ENCODE measurements around the gene NRP1. TPM values are rescaled to one million over a fixed set of nuclear protein-coding genes. Genes with fewer than 3 reads are reported as not detected.

NRP1 gene
- total RNA-seq, 1 experiment from 2014 or later, result 0.71 TPM

DNA sequence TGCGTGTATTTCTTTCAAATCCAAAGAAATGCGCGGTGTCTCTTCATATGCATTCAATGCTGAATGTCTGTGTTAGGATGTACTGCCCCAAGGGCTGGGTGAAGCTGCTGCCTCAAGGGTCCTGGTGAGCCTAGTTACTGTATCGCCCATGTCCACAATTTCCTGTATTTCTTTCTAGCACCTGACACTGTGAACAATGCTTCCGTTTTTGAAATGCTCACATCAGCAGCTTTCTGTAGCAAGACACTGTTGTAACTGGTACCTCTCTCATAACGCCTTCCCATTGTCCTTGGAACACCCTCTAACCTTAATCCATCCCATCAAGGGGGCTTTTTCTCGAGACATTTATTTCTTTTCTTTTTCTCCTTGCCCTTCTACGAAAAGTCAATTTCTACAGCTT lies 25.1 kb downstream of the NRP1 start:
- H3K4me1 ChIP-seq (ENCODE audit: low read length), result no peaks in the 10 kb centered on the region
- H3K9me3 ChIP-seq (ENCODE audit: low read length), result no peaks in the 10 kb centered on the region
- no peak overlapping the region for H3K4me2 ChIP-seq (ENCODE audit: low read depth, low read length, poor library complexity, severe bottlenecking)
- H3K4me3 ChIP-seq (ENCODE audit: low read length), result no peak overlapping the region
- no peak overlapping the region for H3K27ac ChIP-seq (ENCODE audit: low read length)
- no peaks in the 10 kb centered on the region for H3K36me3 ChIP-seq (ENCODE audit: insufficient read depth, low read length)
- H3K79me2 ChIP-seq (ENCODE audit: low read length), result no peaks in the 10 kb centered on the region
- no peak for DNase-seq
- no peaks in the 10 kb centered on the region for H3K9me2 ChIP-seq (replicated peaks; ENCODE audit: insufficient read depth, low read length)
- H3K9ac ChIP-seq (ENCODE audit: low read length), result no peak overlapping the region
- no peak overlapping the region for H2AFZ ChIP-seq (ENCODE audit: low read length)
- no peaks in the 10 kb centered on the region for H4K20me1 ChIP-seq (ENCODE audit: insufficient read depth, low read depth, low read length)
- no peaks in the 10 kb centered on the region for H3K27me3 ChIP-seq (ENCODE audit: low read length)

DNA sequence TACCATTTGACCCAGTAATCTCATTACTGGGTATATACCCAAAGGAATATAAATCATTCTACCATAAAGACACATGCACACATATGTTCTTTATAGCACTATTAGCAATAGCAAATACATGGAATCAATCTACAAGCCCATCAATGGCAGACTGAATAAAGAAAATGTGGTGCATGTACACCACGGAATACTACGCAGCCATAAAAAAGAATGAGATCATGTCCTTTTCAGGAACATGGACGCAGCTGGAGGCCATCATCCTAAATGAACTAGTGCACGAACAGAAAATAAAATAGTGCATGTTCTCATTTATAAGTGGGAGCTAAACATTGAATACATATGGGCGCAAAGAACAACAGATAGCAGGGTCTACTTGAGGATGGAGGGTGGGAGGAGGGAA lies 26.6 kb downstream of the NRP1 start:
- Histone ChIP-seq H3K9me2 (replicated peaks; ENCODE audit: insufficient read depth, low read length) (no peaks in the 10 kb centered on the region), H3K27me3 (ENCODE audit: low read length) (no peaks in the 10 kb centered on the region), H3K36me3 (ENCODE audit: insufficient read depth, low read length) (no peaks in the 10 kb centered on the region), H3K4me1 (ENCODE audit: low read length) (no peaks in the 10 kb centered on the region), H3K27ac (ENCODE audit: low read length) (no peak overlapping the region), H3K4me3 (ENCODE audit: low read length) (no peak overlapping the region), H3K9ac (ENCODE audit: low read length) (no peak overlapping the region), H4K20me1 (ENCODE audit: insufficient read depth, low read depth, low read length) (no peaks in the 10 kb centered on the region), H3K9me3 (ENCODE audit: low read length) (no peaks in the 10 kb centered on the region), H3K79me2 (ENCODE audit: low read length) (no peaks in the 10 kb centered on the region), H2AFZ (ENCODE audit: low read length) (no peak overlapping the region), H3K4me2 (ENCODE audit: low read depth, low read length, poor library complexity, severe bottlenecking) (no peak overlapping the region)
- no peak for DNase-seq

DNA sequence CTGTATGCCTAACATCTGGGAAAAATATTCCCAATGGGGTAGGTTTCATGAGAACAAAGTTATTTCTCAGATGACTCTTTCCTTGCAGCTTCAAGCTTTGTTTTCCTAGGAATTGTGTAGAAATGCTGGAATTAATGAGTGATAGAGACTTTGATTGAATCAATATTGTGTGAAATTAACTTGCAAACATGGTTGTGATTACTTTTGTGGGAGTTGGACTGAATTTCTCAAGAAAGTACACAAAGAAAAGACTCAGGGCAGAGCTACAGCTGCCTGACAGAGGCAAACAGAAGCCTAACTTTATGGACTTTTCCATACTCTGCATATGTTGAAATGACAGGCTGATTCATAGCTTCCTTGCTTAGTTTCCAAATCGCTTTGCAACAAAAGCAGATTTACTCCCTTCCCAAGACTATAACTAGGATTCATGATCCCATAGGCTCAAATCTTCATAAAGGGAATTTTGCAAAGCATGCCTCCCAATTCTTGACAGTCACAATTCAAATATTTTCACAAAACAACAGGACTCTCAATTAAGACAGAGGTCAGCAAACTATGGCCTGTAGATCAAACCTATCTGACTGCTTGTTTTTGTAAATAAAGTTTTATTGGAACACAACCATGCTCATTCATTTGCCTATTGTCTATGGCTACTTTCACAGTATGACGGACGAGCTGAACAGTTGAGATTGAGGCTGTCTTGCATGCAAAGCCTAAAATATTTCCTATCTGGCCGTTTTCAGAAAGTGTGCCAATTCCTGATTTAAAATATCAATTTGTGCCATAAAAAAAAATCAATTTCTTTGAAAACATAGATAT lies 27.6 kb downstream of the NRP1 start:
- no peaks in the 10 kb centered on the region for H4K20me1 ChIP-seq (ENCODE audit: insufficient read depth, low read depth, low read length)
- H3K9me2 ChIP-seq (replicated peaks; ENCODE audit: insufficient read depth, low read length), result no peaks in the 10 kb centered on the region
- no peaks in the 10 kb centered on the region for H3K4me1 ChIP-seq (ENCODE audit: low read length)
- H3K36me3 ChIP-seq (ENCODE audit: insufficient read depth, low read length), result no peaks in the 10 kb centered on the region
- no peak overlapping the region for H3K4me3 ChIP-seq (ENCODE audit: low read length)
- no peaks in the 10 kb centered on the region for H3K79me2 ChIP-seq (ENCODE audit: low read length)
- H3K9me3 ChIP-seq (ENCODE audit: low read length), result no peaks in the 10 kb centered on the region
- H3K27me3 ChIP-seq (ENCODE audit: low read length), result no peaks in the 10 kb centered on the region
- no peak overlapping the region for H3K27ac ChIP-seq (ENCODE audit: low read length)
- no peak overlapping the region for H3K9ac ChIP-seq (ENCODE audit: low read length)
- no peak overlapping the region for H3K4me2 ChIP-seq (ENCODE audit: low read depth, low read length, poor library complexity, severe bottlenecking)
- H2AFZ ChIP-seq (ENCODE audit: low read length), result no peak overlapping the region
- no peak for DNase-seq

DNA sequence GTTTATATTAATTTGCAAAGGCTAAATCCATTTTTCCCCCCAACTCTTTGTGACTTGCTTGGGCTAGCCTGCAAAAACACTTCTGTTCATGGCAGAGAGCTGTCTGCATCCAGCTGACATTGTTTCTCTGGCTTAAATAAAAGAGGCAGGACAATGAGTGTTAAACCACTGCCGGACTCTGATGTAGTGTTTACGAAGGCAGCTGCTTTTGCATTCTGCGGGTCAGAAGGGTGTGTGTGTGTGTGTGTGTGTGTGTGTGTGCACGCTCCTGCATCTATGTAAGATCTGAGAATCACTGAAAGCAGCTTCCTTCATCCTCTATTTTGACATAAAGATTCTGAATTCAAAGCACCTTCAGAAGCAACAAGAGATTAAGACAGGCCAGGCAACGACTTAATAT lies 28.3 kb downstream of the NRP1 start:
- no peaks in the 10 kb centered on the region for H3K36me3 ChIP-seq (ENCODE audit: insufficient read depth, low read length)
- no peaks in the 10 kb centered on the region for H3K4me1 ChIP-seq (ENCODE audit: low read length)
- no peak overlapping the region for H3K27ac ChIP-seq (ENCODE audit: low read length)
- H4K20me1 ChIP-seq (ENCODE audit: insufficient read depth, low read depth, low read length), result no peaks in the 10 kb centered on the region
- no peak overlapping the region for H3K9ac ChIP-seq (ENCODE audit: low read length)
- no peaks in the 10 kb centered on the region for H3K9me3 ChIP-seq (ENCODE audit: low read length)
- DNase-seq, result no peak
- H2AFZ ChIP-seq (ENCODE audit: low read length), result no peak overlapping the region
- H3K4me2 ChIP-seq (ENCODE audit: low read depth, low read length, poor library complexity, severe bottlenecking), result no peak overlapping the region
- H3K79me2 ChIP-seq (ENCODE audit: low read length), result no peaks in the 10 kb centered on the region
- no peaks in the 10 kb centered on the region for H3K27me3 ChIP-seq (ENCODE audit: low read length)
- no peak overlapping the region for H3K4me3 ChIP-seq (ENCODE audit: low read length)
- no peaks in the 10 kb centered on the region for H3K9me2 ChIP-seq (replicated peaks; ENCODE audit: insufficient read depth, low read length)

DNA sequence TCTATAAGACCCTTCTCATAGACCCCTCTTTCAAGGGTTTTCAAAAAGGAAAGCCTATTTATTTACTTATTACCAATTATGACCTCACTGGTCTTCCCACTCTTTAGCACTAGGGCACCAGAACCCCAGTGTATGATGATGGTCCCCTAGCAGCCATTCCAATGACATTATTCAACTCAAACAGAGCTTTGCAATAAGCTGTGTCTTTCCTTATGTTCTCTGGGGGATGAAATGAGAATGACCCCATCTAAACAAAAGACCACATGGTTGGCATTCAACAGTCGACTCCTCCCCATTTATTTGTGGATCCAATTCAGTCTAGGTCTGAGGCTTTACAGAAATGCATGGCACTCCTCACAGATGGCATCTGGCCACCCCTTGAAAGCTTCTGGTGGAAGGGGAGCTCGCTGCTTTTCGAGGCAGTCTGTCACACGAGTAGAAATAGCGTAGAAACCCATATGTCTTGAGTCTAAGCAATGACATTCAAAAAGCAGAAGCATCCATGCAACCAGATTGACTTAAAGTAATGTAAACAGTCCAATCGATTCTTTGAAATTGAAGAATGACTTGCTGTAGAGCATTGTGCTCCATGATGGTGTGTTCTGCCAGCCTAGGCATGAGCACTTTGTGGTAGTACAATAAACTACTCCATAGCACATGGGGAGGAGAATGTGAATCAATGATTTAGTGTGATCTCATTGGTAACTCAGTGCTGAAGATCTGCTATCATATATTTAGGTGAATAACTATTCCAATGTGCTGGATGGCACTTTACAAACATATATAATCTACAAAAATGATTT lies 29.8 kb downstream of the NRP1 start:
- Histone ChIP-seq H3K9me2 (replicated peaks; ENCODE audit: insufficient read depth, low read length) (no peaks in the 10 kb centered on the region), H3K79me2 (ENCODE audit: low read length) (no peaks in the 10 kb centered on the region), H3K27ac (ENCODE audit: low read length) (no peak overlapping the region), H3K4me2 (ENCODE audit: low read depth, low read length, poor library complexity, severe bottlenecking) (no peak overlapping the region), H4K20me1 (ENCODE audit: insufficient read depth, low read depth, low read length) (no peaks in the 10 kb centered on the region), H2AFZ (ENCODE audit: low read length) (no peak overlapping the region), H3K36me3 (ENCODE audit: insufficient read depth, low read length) (no peaks in the 10 kb centered on the region), H3K9ac (ENCODE audit: low read length) (no peak overlapping the region), H3K4me3 (ENCODE audit: low read length) (no peak overlapping the region), H3K9me3 (ENCODE audit: low read length) (no peaks in the 10 kb centered on the region), H3K4me1 (ENCODE audit: low read length) (no peaks in the 10 kb centered on the region), H3K27me3 (ENCODE audit: low read length) (no peaks in the 10 kb centered on the region)
- no peak for DNase-seq

DNA sequence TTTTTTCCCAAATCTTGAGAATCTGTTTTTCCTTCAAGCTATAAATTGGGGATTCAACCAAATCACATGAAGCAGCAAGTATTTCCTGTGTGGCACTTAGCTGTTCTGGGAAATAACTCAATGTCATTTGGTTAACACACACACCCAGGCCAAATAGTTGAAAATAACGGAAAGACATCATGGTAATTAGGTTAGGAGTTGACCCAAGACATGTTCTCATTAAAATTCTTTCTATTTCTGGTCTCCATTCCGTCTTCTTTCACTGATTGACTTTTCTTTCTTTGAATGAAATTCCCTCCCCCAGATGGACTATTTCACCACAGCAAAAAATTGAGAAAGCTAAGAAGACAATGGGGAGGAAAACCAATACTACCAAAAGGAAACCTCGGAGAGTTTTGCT lies 30.5 kb downstream of the NRP1 start:
- Histone ChIP-seq H3K4me2 (ENCODE audit: low read depth, low read length, poor library complexity, severe bottlenecking) (no peak overlapping the region), H3K9ac (ENCODE audit: low read length) (no peak overlapping the region), H3K36me3 (ENCODE audit: insufficient read depth, low read length) (no peaks in the 10 kb centered on the region), H3K27me3 (ENCODE audit: low read length) (no peaks in the 10 kb centered on the region), H3K4me3 (ENCODE audit: low read length) (no peak overlapping the region), H2AFZ (ENCODE audit: low read length) (no peak overlapping the region), H4K20me1 (ENCODE audit: insufficient read depth, low read depth, low read length) (no peaks in the 10 kb centered on the region), H3K9me2 (replicated peaks; ENCODE audit: insufficient read depth, low read length) (no peaks in the 10 kb centered on the region), H3K4me1 (ENCODE audit: low read length) (no peaks in the 10 kb centered on the region), H3K79me2 (ENCODE audit: low read length) (no peaks in the 10 kb centered on the region), H3K9me3 (ENCODE audit: low read length) (no peaks in the 10 kb centered on the region), H3K27ac (ENCODE audit: low read length) (no peak overlapping the region)
- no peak for DNase-seq

DNA sequence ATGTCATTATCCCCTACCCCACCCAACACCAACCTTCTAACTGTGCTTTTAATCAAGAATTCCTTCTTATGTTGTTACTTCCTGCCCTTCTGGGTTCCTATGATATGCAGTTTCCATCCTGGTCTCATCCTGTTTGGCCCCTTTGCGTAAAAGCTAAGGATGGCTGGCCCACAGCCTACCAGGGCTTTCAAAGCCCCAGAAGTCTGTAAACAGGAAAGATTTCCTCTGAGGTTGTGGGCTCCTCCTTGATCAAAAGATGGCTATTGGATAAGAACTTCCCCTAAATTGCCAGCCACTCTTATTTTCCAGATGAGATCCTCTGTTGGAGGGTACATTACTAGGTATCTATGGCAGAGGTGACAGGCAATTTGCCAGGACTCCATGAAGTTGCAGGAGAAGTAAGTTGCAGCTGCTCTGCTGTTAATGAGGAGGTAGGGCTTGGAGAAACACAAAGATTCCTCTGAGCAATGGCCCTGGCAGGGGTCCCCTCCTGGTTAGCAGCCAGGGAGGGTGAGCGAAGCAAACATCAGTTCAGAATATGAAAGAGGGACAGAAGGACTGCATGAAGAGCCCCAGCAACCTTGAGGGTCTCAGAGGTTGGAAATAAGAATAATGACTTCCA lies 32.1 kb downstream of the NRP1 start:
- no peak overlapping the region for H3K27ac ChIP-seq (ENCODE audit: low read length)
- DNase-seq, result no peak

DNA sequence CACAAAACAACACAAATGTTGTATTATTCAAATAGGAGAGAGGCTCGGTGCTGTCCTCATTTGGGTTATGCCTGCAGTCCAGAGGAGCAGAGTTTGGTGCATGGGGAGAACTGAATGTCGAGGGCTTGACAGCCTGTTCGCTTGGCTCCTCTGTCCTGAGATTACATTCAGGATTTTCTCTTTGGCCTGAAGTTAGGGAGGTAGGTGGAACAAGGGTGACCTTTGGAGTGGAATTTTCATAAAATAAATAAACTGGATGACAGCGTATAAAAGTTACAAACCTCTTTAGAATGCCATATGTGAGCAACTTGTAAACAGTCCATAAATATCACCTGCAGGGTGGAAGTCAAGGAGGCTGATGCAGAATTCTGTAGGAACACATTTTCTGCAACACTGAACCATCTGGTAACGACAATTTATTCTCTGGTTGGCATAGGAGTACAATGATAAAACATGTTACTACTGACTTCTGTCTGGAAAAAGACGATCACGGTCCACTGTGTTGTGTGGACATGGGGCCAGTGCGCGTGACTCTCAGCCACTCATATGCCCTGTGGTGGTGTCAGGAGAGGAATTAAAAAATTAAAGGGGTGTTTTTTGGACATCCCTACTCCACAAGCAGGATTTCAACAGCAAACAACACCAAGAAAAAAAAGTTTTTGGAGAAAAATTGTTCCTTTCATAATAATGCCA lies 33.2 kb downstream of the NRP1 start:
- no peak overlapping the region for H3K4me3 ChIP-seq (ENCODE audit: low read length)
- no peaks in the 10 kb centered on the region for H3K79me2 ChIP-seq (ENCODE audit: low read length)
- DNase-seq, result no peak
- H2AFZ ChIP-seq (ENCODE audit: low read length), result no peak overlapping the region
- H3K9me2 ChIP-seq (replicated peaks; ENCODE audit: insufficient read depth, low read length), result no peaks in the 10 kb centered on the region
- H3K4me1 ChIP-seq (ENCODE audit: low read length), result no peaks in the 10 kb centered on the region
- no peaks in the 10 kb centered on the region for H3K9me3 ChIP-seq (ENCODE audit: low read length)
- no peaks in the 10 kb centered on the region for H3K27me3 ChIP-seq (ENCODE audit: low read length)
- no peaks in the 10 kb centered on the region for H4K20me1 ChIP-seq (ENCODE audit: insufficient read depth, low read depth, low read length)
- no peak overlapping the region for H3K9ac ChIP-seq (ENCODE audit: low read length)
- H3K4me2 ChIP-seq (ENCODE audit: low read depth, low read length, poor library complexity, severe bottlenecking), result no peak overlapping the region
- no peak overlapping the region for H3K27ac ChIP-seq (ENCODE audit: low read length)
- H3K36me3 ChIP-seq (ENCODE audit: insufficient read depth, low read length), result no peaks in the 10 kb centered on the region

More for the DNA sequence above, 32.1 kb downstream of the NRP1 start:
- no peak overlapping the region for H3K4me2 ChIP-seq (ENCODE audit: low read depth, low read length, poor library complexity, severe bottlenecking)
- no peak overlapping the region for H2AFZ ChIP-seq (ENCODE audit: low read length)
- H3K27me3 ChIP-seq (ENCODE audit: low read length), result no peaks in the 10 kb centered on the region
- no peaks in the 10 kb centered on the region for H3K79me2 ChIP-seq (ENCODE audit: low read length)
- H3K4me1 ChIP-seq (ENCODE audit: low read length), result no peaks in the 10 kb centered on the region
- no peaks in the 10 kb centered on the region for H4K20me1 ChIP-seq (ENCODE audit: insufficient read depth, low read depth, low read length)
- no peak overlapping the region for H3K9ac ChIP-seq (ENCODE audit: low read length)
- H3K4me3 ChIP-seq (ENCODE audit: low read length), result no peak overlapping the region
- H3K9me3 ChIP-seq (ENCODE audit: low read length), result no peaks in the 10 kb centered on the region
- no peaks in the 10 kb centered on the region for H3K36me3 ChIP-seq (ENCODE audit: insufficient read depth, low read length)
- no peaks in the 10 kb centered on the region for H3K9me2 ChIP-seq (replicated peaks; ENCODE audit: insufficient read depth, low read length)

Measured in Karpas-422 (cell line).